ENCODE results near the gene KLK2.

KLK2 gene

GRCh38 chr19:50833802-50834167, 39.5 kb upstream of the KLK2 start:
- H3K27ac ChIP-seq (ENCODE audit: low read length, poor library complexity, severe bottlenecking), result no peak overlapping the region
- 91% methylated on average over 6 of the region's 6 CpGs for WGBS
- no peaks in the 10 kb centered on the region for H3K36me3 ChIP-seq (ENCODE audit: control insufficient read depth in 1 of 2, insufficient read depth in 2 of 2, low read depth in 1 of 2, low read length in 2 of 2)

DNA sequence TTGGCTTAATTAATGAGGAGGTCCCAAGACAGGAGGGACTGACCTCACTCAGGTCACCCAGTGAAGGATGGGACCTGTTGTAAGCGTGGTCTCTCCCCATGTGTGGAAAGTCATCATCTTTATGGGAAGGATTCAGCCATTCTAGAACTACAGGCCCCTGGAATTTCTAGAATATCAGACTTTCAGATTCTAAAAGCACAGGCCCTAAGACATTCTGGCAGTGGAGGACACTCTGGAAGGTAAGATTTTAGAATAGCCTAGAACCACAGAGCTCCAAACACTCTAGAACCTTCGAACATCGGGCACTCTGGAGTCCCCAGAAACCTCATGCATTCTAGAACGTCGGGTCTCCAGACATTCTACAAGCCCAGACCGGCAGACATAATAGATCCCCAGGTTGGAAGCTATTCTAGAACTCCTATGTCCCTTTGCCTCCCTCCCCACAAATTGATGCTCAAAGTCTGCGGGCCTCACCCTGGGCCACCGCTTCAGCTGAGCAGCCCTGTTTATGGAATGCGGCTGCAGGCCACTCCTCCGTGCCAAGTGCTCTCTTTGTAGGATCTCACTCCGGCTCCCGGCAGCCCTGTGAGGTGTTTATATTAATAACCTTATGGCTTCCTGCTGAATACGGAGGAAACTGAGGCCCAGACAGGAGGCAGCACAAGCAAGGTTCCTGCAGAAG, 38.0 kb upstream of the KLK2 start:
- Histone ChIP-seq H4K91ac (ENCODE audit: low read length) (peak overlapping the region; percentile 70), H2AFZ (ENCODE audit: low read depth, low read length) (peak overlapping the region; percentile 83), H2BK120ac (ENCODE audit: low read depth, low read length) (no peak overlapping the region), H3K36me3 (ENCODE audit: control insufficient read depth in 1 of 2, insufficient read depth in 2 of 2, low read depth in 1 of 2, low read length in 2 of 2) (no peaks in the 10 kb centered on the region), H4K8ac (ENCODE audit: low read length) (peak overlapping the region; percentile 80), H3K9me3 (ENCODE audit: control insufficient read depth, low read length) (no peaks in the 10 kb centered on the region), H3K4ac (ENCODE audit: low read depth in 1 of 2, low read length in 2 of 2) (no peak overlapping the region), H2AK5ac (ENCODE audit: low read length, severe bottlenecking) (no peak overlapping the region), H3K14ac (ENCODE audit: low read length in 2 of 2) (peak overlapping the region in 1 of 2 experiments; percentile 73), H3K27me3 (ENCODE audit: control insufficient read depth in 1 of 2, insufficient read depth in 1 of 2, low read length in 2 of 2) (peaks cover 0 to 63% of the 10 kb centered on the region in 2 experiments), H3K23ac (ENCODE audit: low read length in 2 of 2) (no peak overlapping the region), H3K27ac (ENCODE audit: low read length, poor library complexity, severe bottlenecking) (no peak overlapping the region), H2BK15ac (ENCODE audit: low read depth, poor library complexity, severe bottlenecking) (no peak overlapping the region), H3K4me2 (ENCODE audit: low read length, poor library complexity, severe bottlenecking) (peak overlapping the region; percentile 1), H3K9ac (ENCODE audit: low read length) (peak overlapping the region; percentile 69), H3K4me3 (ENCODE audit: insufficient read depth in 1 of 2, low read depth in 1 of 2, low read length in 2 of 2) (peak overlapping the region; percentile 34 to 78), H2BK5ac (ENCODE audit: low read depth, low read length, poor library complexity, severe bottlenecking) (no peak overlapping the region), H2BK12ac (ENCODE audit: low read length in 2 of 2) (no peak overlapping the region), H3K4me1 (ENCODE audit: control insufficient read depth, insufficient read depth, low read depth, low read length) (no peaks in the 10 kb centered on the region), H3K79me1 (replicated peaks; ENCODE audit: low read length, poor library complexity, severe bottlenecking) (no peaks in the 10 kb centered on the region), H3K18ac (ENCODE audit: low read depth in 1 of 2, low read length in 2 of 2) (peak overlapping the region in 1 of 2 experiments; percentile 52)
- WGBS, result 42% methylated on average over 13 of the region's 13 CpGs
- DNase-seq, result peak; percentile 29

More at GRCh38 chr19:50833802-50834167, 39.5 kb upstream of the KLK2 start:
- no peaks in the 10 kb centered on the region for H3K79me1 ChIP-seq (replicated peaks; ENCODE audit: low read length, poor library complexity, severe bottlenecking)
- H3K18ac ChIP-seq (ENCODE audit: low read depth in 1 of 2, low read length in 2 of 2), result no peak overlapping the region
- H3K4me3 ChIP-seq (ENCODE audit: insufficient read depth in 1 of 2, low read depth in 1 of 2, low read length in 2 of 2), result no peak overlapping the region
- H2BK15ac ChIP-seq (ENCODE audit: low read depth, poor library complexity, severe bottlenecking), result no peak overlapping the region
- H2BK5ac ChIP-seq (ENCODE audit: low read depth, low read length, poor library complexity, severe bottlenecking), result no peak overlapping the region
- no peak overlapping the region for H2BK120ac ChIP-seq (ENCODE audit: low read depth, low read length)
- H2AFZ ChIP-seq (ENCODE audit: low read depth, low read length), result no peak overlapping the region
- H3K4me2 ChIP-seq (ENCODE audit: low read length, poor library complexity, severe bottlenecking), result no peak overlapping the region
- no peak overlapping the region for H2AK5ac ChIP-seq (ENCODE audit: low read length, severe bottlenecking)
- no peaks in the 10 kb centered on the region for H3K9me3 ChIP-seq (ENCODE audit: control insufficient read depth, low read length)
- H3K4ac ChIP-seq (ENCODE audit: low read depth in 1 of 2, low read length in 2 of 2), result no peak overlapping the region
- DNase-seq, result no peak
- H3K14ac ChIP-seq (ENCODE audit: low read length in 2 of 2), result no peak overlapping the region
- H2BK12ac ChIP-seq (ENCODE audit: low read length in 2 of 2), result no peak overlapping the region
- H4K8ac ChIP-seq (ENCODE audit: low read length), result no peak overlapping the region
- no peaks in the 10 kb centered on the region for H3K4me1 ChIP-seq (ENCODE audit: control insufficient read depth, insufficient read depth, low read depth, low read length)
- H3K9ac ChIP-seq (ENCODE audit: low read length), result no peak overlapping the region
- no peak overlapping the region for H3K23ac ChIP-seq (ENCODE audit: low read length in 2 of 2)
- H4K91ac ChIP-seq (ENCODE audit: low read length), result no peak overlapping the region
- peaks cover 0 to 63% of the 10 kb centered on the region in 2 experiments for H3K27me3 ChIP-seq (ENCODE audit: control insufficient read depth in 1 of 2, insufficient read depth in 1 of 2, low read length in 2 of 2)

DNA sequence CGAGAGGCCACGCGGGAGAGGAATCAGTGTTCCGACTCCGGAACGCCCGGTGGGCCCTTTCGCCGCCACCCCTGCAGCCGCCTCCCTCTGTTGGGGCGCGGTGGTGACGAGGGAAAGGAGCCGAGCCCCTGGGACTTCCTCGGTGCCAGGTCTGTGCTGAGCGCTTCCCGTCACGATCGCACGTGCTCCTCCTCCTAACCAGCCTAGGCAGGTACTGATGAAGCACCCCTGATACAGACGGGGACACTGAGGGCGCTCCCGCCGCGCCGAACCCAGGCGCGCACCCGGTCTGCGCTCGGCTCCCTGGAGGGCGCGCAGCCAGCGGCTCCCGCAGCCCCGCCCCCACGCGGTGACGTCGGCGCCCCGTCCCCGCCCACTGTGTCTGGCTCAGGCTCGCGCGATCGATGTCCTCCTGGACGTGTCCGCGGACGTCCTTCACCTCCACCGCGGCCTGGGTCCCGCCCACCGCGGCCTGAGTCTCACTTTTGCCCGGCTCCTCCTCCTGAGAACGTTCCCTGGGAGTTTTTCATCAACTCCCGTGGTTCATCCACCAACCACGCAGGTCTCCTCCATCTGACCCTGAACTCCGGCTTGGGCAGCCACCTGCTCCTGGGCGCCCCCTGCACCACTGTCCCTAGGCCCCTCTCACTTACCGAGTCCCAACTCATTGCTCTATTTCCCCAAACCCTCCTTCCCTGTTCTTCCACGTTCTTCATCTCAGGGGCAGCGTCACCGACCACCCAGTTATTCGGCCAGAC, 37.3 kb upstream of the KLK2 start:
- Histone ChIP-seq H3K4me1 (ENCODE audit: control insufficient read depth, insufficient read depth, low read depth, low read length) (no peaks in the 10 kb centered on the region), H3K4me3 (ENCODE audit: insufficient read depth in 1 of 2, low read depth in 1 of 2, low read length in 2 of 2) (peak overlapping the region; percentile 34 to 78), H3K4me2 (ENCODE audit: low read length, poor library complexity, severe bottlenecking) (peak overlapping the region; percentile 1), H3K4ac (ENCODE audit: low read depth in 1 of 2, low read length in 2 of 2) (no peak overlapping the region), H2BK12ac (ENCODE audit: low read length in 2 of 2) (no peak overlapping the region), H3K27ac (ENCODE audit: low read length, poor library complexity, severe bottlenecking) (no peak overlapping the region), H3K9ac (ENCODE audit: low read length) (peak overlapping the region; percentile 69), H3K14ac (ENCODE audit: low read length in 2 of 2) (peak overlapping the region in 1 of 2 experiments; percentile 73), H3K27me3 (ENCODE audit: control insufficient read depth in 1 of 2, insufficient read depth in 1 of 2, low read length in 2 of 2) (peaks cover 0 to 58% of the 10 kb centered on the region in 2 experiments), H2BK5ac (ENCODE audit: low read depth, low read length, poor library complexity, severe bottlenecking) (no peak overlapping the region), H2AFZ (ENCODE audit: low read depth, low read length) (peak overlapping the region; percentile 83), H4K91ac (ENCODE audit: low read length) (peak overlapping the region; percentile 70), H3K79me1 (replicated peaks; ENCODE audit: low read length, poor library complexity, severe bottlenecking) (no peaks in the 10 kb centered on the region), H2AK5ac (ENCODE audit: low read length, severe bottlenecking) (no peak overlapping the region), H2BK120ac (ENCODE audit: low read depth, low read length) (no peak overlapping the region), H3K23ac (ENCODE audit: low read length in 2 of 2) (no peak overlapping the region), H4K8ac (ENCODE audit: low read length) (peak overlapping the region; percentile 80), H3K36me3 (ENCODE audit: control insufficient read depth in 1 of 2, insufficient read depth in 2 of 2, low read depth in 1 of 2, low read length in 2 of 2) (no peaks in the 10 kb centered on the region), H3K18ac (ENCODE audit: low read depth in 1 of 2, low read length in 2 of 2) (peak overlapping the region; percentile 52 to 81), H2BK15ac (ENCODE audit: low read depth, poor library complexity, severe bottlenecking) (peak overlapping the region; percentile 48), H3K9me3 (ENCODE audit: control insufficient read depth, low read length) (no peaks in the 10 kb centered on the region)
- DNase-seq, result peak; percentile 67
- 5% methylated on average over 67 of the region's 67 CpGs for WGBS

- whole genome bisulfite sequencing, result 71% methylated on average over 19 of the region's 19 CpGs
- Histone ChIP-seq H3K14ac (ENCODE audit: low read length in 2 of 2) (no peak overlapping the region), H2BK12ac (ENCODE audit: low read length in 2 of 2) (no peak overlapping the region), H3K27me3 (ENCODE audit: control insufficient read depth in 1 of 2, insufficient read depth in 1 of 2, low read length in 2 of 2) (peaks cover 0 to 51% of the 10 kb centered on the region in 2 experiments), H3K79me1 (replicated peaks; ENCODE audit: low read length, poor library complexity, severe bottlenecking) (no peaks in the 10 kb centered on the region), H3K36me3 (ENCODE audit: control insufficient read depth in 1 of 2, insufficient read depth in 2 of 2, low read depth in 1 of 2, low read length in 2 of 2) (no peaks in the 10 kb centered on the region), H4K8ac (ENCODE audit: low read length) (no peak overlapping the region), H3K23ac (ENCODE audit: low read length in 2 of 2) (no peak overlapping the region), H3K9ac (ENCODE audit: low read length) (no peak overlapping the region), H3K27ac (ENCODE audit: low read length, poor library complexity, severe bottlenecking) (no peak overlapping the region), H3K4me1 (ENCODE audit: control insufficient read depth, insufficient read depth, low read depth, low read length) (no peaks in the 10 kb centered on the region), H4K91ac (ENCODE audit: low read length) (peak overlapping the region; percentile 39), H2AFZ (ENCODE audit: low read depth, low read length) (no peak overlapping the region), H2AK5ac (ENCODE audit: low read length, severe bottlenecking) (no peak overlapping the region), H2BK5ac (ENCODE audit: low read depth, low read length, poor library complexity, severe bottlenecking) (no peak overlapping the region), H3K9me3 (ENCODE audit: control insufficient read depth, low read length) (no peaks in the 10 kb centered on the region), H2BK15ac (ENCODE audit: low read depth, poor library complexity, severe bottlenecking) (peak overlapping the region; percentile 48), H3K4ac (ENCODE audit: low read depth in 1 of 2, low read length in 2 of 2) (no peak overlapping the region), H2BK120ac (ENCODE audit: low read depth, low read length) (no peak overlapping the region), H3K18ac (ENCODE audit: low read depth in 1 of 2, low read length in 2 of 2) (no peak overlapping the region), H3K4me3 (ENCODE audit: insufficient read depth in 1 of 2, low read depth in 1 of 2, low read length in 2 of 2) (no peak overlapping the region), H3K4me2 (ENCODE audit: low read length, poor library complexity, severe bottlenecking) (no peak overlapping the region)
- DNase-seq, result no peak
Measured at GRCh38 chr19:50836543-50837195, 36.6 kb upstream of the KLK2 start.
